Natural killer cell (primary cell): ENCODE results near the gene MAP2K5. TPM values are rescaled to one million over a fixed set of nuclear protein-coding genes. Genes with fewer than 3 reads are reported as not detected.

Source experiments
- ATAC-seq, 3 donors: fragments of 150-1000 bp in 2 of 3; fragments of 200-7000 bp in 1 of 3; cut with Tn5 transposase; 1 replicate in 1 of 3; 2 replicates in 2 of 3; pipeline ENCODE4 v1.10.0; 2021; ENCODE audit warnings: mild to moderate bottlenecking in 2 of 3, moderate library complexity in 2 of 3
- DNase-seq, 2 donors: peaks; one replicate each; pipeline versions ENCODE4 v3.0.0 to v3.0.0-alpha.2; 2013 to 2021; ENCODE audit warnings: mixed read lengths in 1 of 2
- H3K27ac ChIP-seq: one replicate; pipeline ENCODE4 v1.5.1; 2013; ENCODE audit warnings: mild to moderate bottlenecking, low read length
- H3K27me3 ChIP-seq: one replicate; pipeline ENCODE4 v1.6.1; 2013; ENCODE audit warnings: low read length; ENCODE audit not compliant: control insufficient read depth, insufficient read depth
- H3K36me3 ChIP-seq: one replicate; pipeline ENCODE4 v1.6.1; 2013; ENCODE audit warnings: low read length; ENCODE audit not compliant: control insufficient read depth, insufficient read depth
- H3K4me1 ChIP-seq: one replicate; pipeline ENCODE4 v1.6.1; 2013; ENCODE audit warnings: low read length; ENCODE audit not compliant: control insufficient read depth, insufficient read depth
- H3K4me3 ChIP-seq: one replicate; pipeline ENCODE4 v1.5.1; 2013; ENCODE audit warnings: low read length
- H3K9me3 ChIP-seq: one replicate; pipeline ENCODE4 v1.6.1; 2013; ENCODE audit warnings: low read length; ENCODE audit not compliant: control insufficient read depth, insufficient read depth
- H3K27ac Mint-ChIP-seq, 2 donors: one replicate each; pipeline ENCODE4 v1.8.0; 2022; ENCODE audit warnings: mild to moderate bottlenecking in 2 of 2, mixed read lengths in 2 of 2, moderate library complexity in 1 of 2
- H3K27me3 Mint-ChIP-seq, 2 donors: one replicate each; pipeline ENCODE4 v1.8.0; 2022; ENCODE audit warnings: low read depth in 2 of 2, mixed read lengths in 2 of 2
- H3K36me3 Mint-ChIP-seq: one replicate; pipeline ENCODE4 v1.8.0; 2022; ENCODE audit warnings: mixed read lengths
- H3K4me1 Mint-ChIP-seq, 2 donors: one replicate each; pipeline ENCODE4 v1.8.0; 2022; ENCODE audit warnings: mixed read lengths in 2 of 2
- H3K4me3 Mint-ChIP-seq: one replicate; pipeline ENCODE4 v1.8.0; 2022; ENCODE audit warnings: mild to moderate bottlenecking, moderate library complexity, mixed read lengths
- H3K9me3 Mint-ChIP-seq, 2 donors: one replicate each; pipeline ENCODE4 v1.8.0; 2022; ENCODE audit warnings: mixed read lengths in 2 of 2
- WGBS: methylation state at CpG from one replicate; pipeline ENCODE4 v1.1.7; 2013; ENCODE audit warnings: missing lambda C conversion rate; ENCODE audit not compliant: insufficient coverage; 5-methylcytosine and 5-hydroxymethylcytosine counted together
- intact Hi-C: fragments of 100-400 bp; cut with micrococcal nuclease; formaldehyde crosslinking; loops from one replicate; pipeline ENCODE4 v1.14.2; 2022
- total RNA-seq, 4 donors: library from RNA; stranded (reverse); fragments of 120-200 nt in 1 of 4; gene quantifications; one replicate each; pipeline versions ENCODE4 v1.2.3 to v1.2.4, GENCODE V29; 2013 to 2022
- TF ChIP-seq, protein P1 (sequence below): fragments of 200-600 bp; IDR thresholded peaks from one replicate; pipeline ENCODE4 v1.8.0; 2022; ENCODE audit warnings: antibody characterized with exemption

The MAP2K5 gene
- total RNA-seq, 3 donors from 2014 or later (not counting 1 experiment from before 2014, with no cell fraction given): 25.6 to 32.6 (median 29.2) TPM

DNA sequence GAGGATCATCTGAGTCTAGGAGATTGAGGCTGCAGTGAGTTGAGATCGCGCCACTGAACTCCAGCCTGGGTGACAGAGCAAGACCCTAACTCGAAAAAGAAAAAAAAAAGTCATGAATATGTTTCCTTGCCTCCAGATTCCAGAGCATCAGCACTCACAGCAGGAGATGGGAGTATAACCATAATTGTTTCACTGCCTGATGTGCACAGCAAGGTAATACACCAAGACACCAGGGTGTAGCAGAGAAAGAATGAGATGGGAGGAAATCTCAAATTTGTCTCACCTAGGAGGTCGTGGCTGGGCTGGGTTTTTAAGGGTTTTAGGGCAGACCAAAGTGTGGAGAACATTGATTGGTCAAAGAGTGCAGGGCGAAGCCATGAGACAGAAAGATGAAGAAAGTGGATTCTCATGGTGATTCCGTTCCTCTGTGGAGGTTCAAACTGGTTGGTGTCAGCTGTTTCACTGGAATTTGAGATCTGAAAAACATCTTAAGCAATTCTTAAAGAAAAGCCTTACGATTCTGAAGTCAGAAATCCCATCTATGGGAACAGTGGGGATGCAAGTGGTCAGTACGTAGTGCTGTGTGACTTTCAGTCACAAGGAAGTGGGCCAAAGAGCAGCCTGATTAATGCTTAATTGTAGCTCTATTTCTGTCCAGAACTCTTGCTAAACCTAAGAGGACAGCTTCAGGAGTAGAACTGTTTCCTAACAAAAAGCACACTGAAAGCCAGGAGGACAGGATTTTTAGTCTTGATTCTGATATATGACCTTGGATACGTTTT lies 29.4 kb upstream of the MAP2K5 start:
- Mint-ChIP-seq H3K27ac (no peak overlapping the region), H3K9me3 (no peaks in the 10 kb centered on the region), H3K4me1 (no peaks in the 10 kb centered on the region), H3K27me3 (no peaks in the 10 kb centered on the region), H3K36me3 (no peaks in the 10 kb centered on the region), H3K4me3 (no peak overlapping the region)
- Histone ChIP-seq H3K27ac (no peak overlapping the region), H3K4me1 (no peaks in the 10 kb centered on the region), H3K27me3 (no peaks in the 10 kb centered on the region), H3K4me3 (no peak overlapping the region), H3K9me3 (no peaks in the 10 kb centered on the region), H3K36me3 (peaks cover 16% of the 10 kb centered on the region)
- DNase-seq: no peak
- WGBS: 84% methylated on average over 9 of the region's 9 CpGs
- TF ChIP-seq, protein P1, sequence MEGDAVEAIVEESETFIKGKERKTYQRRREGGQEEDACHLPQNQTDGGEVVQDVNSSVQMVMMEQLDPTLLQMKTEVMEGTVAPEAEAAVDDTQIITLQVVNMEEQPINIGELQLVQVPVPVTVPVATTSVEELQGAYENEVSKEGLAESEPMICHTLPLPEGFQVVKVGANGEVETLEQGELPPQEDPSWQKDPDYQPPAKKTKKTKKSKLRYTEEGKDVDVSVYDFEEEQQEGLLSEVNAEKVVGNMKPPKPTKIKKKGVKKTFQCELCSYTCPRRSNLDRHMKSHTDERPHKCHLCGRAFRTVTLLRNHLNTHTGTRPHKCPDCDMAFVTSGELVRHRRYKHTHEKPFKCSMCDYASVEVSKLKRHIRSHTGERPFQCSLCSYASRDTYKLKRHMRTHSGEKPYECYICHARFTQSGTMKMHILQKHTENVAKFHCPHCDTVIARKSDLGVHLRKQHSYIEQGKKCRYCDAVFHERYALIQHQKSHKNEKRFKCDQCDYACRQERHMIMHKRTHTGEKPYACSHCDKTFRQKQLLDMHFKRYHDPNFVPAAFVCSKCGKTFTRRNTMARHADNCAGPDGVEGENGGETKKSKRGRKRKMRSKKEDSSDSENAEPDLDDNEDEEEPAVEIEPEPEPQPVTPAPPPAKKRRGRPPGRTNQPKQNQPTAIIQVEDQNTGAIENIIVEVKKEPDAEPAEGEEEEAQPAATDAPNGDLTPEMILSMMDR: no peak
- no peak for ATAC-seq
- intact Hi-C loops: no loop called here

DNA sequence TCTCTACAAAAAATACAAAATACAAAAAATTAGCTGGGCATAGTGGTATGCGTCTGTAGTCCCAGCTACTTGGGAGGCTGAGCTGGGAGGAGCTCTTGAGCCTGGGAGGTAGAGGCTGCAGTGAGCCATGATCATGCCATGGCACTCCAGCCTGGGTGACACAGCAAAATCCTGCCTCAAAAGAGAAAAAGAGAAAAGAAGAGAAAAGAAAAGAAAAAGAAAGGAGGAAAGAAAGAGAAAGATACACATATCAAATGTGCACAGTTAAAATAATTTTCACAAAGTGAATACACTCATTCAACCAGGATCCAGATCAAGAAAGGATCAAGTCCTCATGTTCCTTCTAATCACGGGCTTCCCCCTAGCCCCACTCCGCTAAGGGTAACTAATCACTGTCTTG lies 27.4 kb upstream of the MAP2K5 start:
- Histone ChIP-seq H3K4me1 (peaks cover 2% of the 10 kb centered on the region), H3K9me3 (no peaks in the 10 kb centered on the region), H3K27ac (no peak overlapping the region), H3K36me3 (peaks cover 16% of the 10 kb centered on the region), H3K27me3 (no peaks in the 10 kb centered on the region), H3K4me3 (no peak overlapping the region)
- Mint-ChIP-seq H3K9me3 (no peaks in the 10 kb centered on the region), H3K4me1 (peaks cover 0 to under 1% of the 10 kb centered on the region in 2 donors), H3K36me3 (no peaks in the 10 kb centered on the region), H3K4me3 (no peak overlapping the region), H3K27me3 (no peaks in the 10 kb centered on the region), H3K27ac (no peak overlapping the region)
- intact Hi-C loops: no loop called here
- WGBS: 98% methylated on average over 3 of the region's 3 CpGs
- DNase-seq (no peak), ATAC-seq (no peak)
- TF ChIP-seq, protein P1: no peak

DNA sequence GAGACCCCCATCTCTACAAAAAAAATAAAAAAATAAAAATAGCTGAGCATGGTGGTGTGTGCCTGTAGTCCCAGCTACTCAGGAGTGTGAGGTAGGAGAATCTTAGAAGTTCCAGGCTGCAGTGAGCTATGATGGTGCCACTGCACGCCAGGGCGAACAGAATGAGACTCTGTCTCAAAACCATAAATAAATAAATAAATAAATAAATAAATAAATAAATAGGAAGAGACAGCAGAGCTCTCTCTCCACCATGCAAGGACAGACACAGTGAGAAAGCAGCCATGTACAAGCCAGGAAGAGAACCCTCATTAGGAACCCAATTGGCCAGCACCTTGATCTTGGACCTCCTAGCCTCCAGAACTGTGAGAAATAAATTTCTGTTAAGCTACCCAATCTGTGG lies 26.9 kb upstream of the MAP2K5 start:
- Mint-ChIP-seq H3K4me1 (peaks cover 0 to 4% of the 10 kb centered on the region in 2 donors), H3K27me3 (no peaks in the 10 kb centered on the region), H3K4me3 (no peak overlapping the region), H3K36me3 (no peaks in the 10 kb centered on the region), H3K27ac (no peak overlapping the region), H3K9me3 (no peaks in the 10 kb centered on the region)
- no peak overlapping the region for H3K4me3 ChIP-seq
- no peaks in the 10 kb centered on the region for H3K9me3 ChIP-seq
- TF ChIP-seq, protein P1: no peak
- H3K27me3 ChIP-seq: no peaks in the 10 kb centered on the region
- peaks cover 16% of the 10 kb centered on the region for H3K36me3 ChIP-seq
- no CpG with 5 or more reads among the region's 2 CpGs for WGBS
- no peak for DNase-seq
- no peak for ATAC-seq
- H3K27ac ChIP-seq: no peak overlapping the region
- peaks cover 6% of the 10 kb centered on the region for H3K4me1 ChIP-seq
- intact Hi-C loops: no loop called here
